NCI-H146 treated with DMSO at 0.1 percent for 48 hours (cell line): ENCODE results near the gene YBX2.

ENCODE experiments used
- DNase-seq: peaks from one replicate; lab custom pipeline; 2025; ENCODE audit not compliant: unreplicated experiment; lab: John Stamatoyannopoulos, UW

The YBX2 gene

GRCh38 chr17:7323731-7324437, 29.4 kb upstream of the YBX2 start:
- DNase-seq: no peak

DNA sequence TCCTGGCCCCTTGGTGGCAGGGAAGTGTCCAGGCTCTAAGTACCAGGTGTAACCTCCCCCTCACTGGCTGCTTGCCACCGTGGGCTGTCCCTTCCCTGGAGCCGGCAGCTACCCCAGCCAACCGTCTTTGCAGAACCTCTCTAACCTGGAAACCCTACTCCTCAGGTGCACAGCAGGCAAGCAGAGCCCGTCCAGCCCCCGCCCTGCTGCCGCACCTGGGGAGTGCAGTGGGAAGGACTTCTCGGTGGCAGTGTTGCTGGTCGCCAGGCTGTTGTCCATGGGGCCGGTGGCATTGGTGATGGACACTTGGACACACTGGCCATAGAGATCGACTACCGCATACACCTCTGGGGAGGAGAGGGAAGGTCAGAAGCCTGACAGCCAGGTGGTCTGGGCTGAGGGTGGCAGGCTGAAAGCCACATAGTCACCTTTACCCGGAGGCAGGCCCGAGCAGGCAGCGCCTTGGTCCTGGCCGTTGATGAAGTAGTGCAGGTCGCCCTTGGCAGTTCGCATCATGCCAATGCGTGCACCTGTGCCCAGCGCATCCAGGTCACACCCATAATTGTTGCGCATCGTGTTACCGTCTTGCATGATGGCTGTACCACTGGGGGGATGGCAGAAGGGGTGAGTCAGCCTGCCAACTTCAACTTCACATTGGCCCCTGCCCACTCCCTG, 28.2 kb upstream of the YBX2 start:
- no peak for DNase-seq

- DNase-seq: no peak
Measured at GRCh38 chr17:7321466-7321865, 27.0 kb upstream of the YBX2 start.

GRCh38 chr17:7318121-7318860, 23.9 kb upstream of the YBX2 start:
- DNase-seq: no peak

DNA sequence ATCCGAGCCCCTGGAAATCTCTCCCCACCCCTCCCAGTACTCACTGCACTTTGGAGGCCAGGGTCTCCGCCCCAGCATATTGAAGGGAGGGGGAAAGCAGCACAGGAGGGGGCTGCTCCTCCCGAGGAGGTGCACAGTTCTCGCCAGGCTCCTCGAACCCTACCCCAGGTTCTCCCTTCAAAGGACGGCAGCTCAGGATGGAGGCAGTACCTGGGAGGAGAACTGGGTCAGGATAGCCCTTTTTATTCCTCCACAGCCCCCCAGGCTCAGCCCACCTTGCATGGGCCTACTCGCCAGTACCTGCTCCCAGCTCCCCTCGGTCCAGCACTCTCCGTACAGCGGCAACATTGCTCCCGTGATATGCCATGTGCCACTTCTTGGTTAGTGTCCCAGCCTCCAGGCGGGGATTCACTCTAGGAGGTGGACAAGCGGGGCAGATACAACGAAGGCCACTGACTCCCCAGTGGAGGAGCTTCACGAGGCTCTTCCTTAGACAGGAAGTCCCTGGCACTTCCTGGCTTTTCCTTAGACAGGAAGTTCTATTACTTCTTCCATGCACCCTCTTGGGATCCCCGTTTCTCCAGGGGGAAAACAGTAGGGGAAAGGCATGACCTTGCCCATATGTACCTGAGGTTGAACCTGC, 22.8 kb upstream of the YBX2 start:
- no peak for DNase-seq

DNA sequence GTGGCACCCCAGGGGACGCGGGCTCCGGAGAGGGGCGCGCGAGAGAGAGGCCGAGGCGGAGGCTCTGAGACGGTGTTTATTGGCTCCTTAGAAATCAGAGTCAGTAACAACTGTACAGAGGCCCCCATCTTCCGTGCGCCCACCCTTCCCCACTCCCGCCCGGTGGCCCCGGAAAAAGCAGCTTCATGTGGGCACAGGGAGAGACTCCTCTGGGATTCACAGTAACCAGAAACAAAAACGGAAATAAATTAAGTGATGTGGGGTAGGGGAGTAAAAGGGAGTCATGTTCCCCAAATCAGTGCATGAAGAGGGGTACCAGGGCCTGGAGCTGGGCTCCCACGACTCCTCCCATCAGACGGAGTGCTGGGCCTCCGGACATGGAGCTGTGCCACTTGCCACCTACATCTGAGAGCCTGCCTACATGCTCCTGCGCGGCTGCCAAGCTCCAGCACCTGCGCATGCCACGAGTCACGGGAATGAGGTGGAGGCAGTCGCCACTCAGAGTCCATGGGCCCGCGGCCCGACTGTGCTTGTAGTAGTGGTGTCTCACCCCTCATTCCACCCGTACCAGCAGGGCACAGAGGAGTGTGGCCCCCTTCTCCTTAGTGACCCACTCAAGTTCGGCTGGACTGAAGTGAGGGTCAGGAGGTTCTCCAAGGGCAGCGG, 21.3 kb upstream of the YBX2 start:
- no peak for DNase-seq

GRCh38 chr17:7314719-7315569, 20.5 kb upstream of the YBX2 start, which contains the start of gene GPS2:
Gene GPS2 (minus strand): TSS chr17:7315360. CDS start chr17:7315052, 308 bp downstream.
- DNase-seq: peak; percentile 65

DNA sequence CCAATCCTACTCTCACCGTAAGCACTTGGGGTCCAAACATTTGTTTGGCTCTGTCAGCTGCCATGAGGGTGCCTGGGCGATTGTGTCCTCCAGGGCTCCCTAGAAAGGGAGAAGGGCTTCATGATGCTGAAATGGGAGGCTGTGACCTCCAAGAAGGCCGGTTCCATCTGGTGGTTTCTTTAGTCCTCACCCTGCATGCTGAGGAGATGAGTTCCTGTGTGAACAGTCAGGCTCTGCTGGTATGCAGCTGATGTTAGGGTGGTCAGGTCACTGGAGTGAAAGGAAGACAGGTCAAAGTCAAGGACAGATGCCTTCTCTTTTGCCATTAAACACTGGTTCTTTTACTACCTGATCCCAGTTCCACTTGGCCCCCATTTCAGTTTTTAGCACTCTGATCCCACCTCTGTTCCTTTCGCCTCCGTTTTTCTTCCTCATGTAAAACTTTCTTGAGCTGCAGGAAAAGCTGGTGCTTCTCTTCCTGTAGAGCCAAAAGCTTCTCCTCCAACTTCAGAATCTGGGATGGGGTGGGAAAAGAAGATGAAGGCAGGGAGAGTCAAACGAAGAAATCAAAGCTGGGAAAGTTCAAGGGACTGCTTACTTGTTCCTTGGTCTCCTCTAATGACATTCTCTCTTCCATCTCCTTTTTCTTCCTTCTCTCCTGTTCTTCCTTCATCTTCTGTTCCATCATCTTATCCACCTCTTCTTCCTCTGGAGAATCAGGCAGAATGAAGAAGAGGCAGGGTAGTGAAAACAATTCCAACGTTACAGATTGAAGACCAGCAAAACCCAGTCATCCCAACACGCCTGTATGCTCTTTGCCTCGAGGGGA, 19.7 kb upstream of the YBX2 start:
- no peak for DNase-seq

GRCh38 chr17:7313088-7313889, 18.9 kb upstream of the YBX2 start:
- DNase-seq: no peak

GRCh38 chr17:7312432-7313087, 18.1 kb upstream of the YBX2 start:
- no peak for DNase-seq

- no peak for DNase-seq
Measured at GRCh38 chr17:7311110-7311705, 16.8 kb upstream of the YBX2 start.

DNA sequence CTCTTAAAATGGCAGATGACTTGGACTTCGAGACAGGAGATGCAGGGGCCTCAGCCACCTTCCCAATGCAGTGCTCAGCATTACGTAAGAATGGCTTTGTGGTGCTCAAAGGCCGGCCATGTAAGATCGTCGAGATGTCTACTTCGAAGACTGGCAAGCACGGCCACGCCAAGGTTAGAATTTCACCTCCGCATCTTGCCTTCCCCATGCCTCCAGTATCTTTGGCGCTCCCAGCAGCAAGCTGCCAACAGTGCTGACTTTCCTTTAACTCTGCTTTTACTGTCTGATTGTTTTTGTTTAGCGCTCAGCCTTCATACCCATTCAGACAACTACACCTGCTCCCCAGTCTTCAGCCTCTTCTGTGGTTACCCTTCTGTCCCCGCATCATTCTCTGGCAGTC, 15.2 kb upstream of the YBX2 start:
- no peak for DNase-seq

- peak; percentile 24 for DNase-seq
Measured at GRCh38 chr17:7308625-7309433, 14.4 kb upstream of the YBX2 start.

DNA sequence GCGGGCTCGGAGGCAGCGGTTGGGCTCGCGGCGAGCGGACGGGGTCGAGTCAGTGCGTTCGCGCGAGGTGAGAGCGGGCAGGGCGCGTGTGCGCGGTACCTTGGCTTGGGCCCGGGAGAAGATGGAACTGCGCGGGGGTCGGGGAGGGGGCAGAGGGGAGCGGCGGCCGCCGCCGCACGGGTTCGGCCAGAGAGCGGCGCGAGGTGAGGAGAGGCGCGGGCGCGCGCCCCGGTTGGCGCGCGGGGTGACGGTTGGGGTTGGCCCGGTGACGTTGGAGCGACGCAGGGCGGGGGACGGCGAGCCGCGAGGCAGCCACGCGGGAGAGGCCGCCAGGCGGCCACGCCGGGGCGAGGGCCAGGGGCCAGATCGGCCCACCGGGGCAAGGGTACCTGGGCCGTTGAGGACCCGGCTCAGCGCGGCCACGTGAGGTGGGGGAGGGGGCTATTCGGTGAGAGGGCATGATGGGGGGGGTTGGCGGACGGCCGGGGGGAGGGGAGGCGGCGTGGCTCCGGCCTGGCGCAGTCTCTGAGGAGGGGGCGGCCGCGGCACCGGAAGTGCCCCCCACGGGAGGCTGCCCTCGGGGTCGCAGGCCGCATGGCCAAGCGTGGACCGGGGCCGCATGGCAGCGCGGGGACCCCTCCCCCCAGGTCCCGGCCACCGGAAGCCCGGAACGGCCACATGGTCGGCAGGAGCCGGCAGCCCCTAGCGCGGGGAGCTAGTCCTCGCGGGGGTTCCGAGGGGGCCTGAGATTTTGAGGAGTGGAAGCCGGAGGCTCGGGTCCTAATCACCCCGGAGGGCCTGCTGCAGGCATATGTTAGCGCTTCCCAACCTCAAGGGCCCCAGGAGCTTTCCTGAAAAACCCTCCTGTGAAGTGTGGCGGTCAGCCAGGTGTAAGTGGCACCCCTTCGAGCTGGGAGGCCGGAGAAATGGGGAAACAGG, 13.5 kb upstream of the YBX2 start:
- DNase-seq: no peak

GRCh38 chr17:7306911-7307685, 12.7 kb upstream of the YBX2 start, which contains the start of gene EIF5A:
Gene EIF5A (plus strand): TSS chr17:7307628. CDS start chr17:7309636, 2,008 bp downstream.
- peak; percentile 99 for DNase-seq
